Hematopoietic multipotent progenitor cell treated with erythropoietin and hydrocortisone succinate and interleukin-3 and kit ligand, for 15 days (in vitro differentiated cells): ENCODE measurements around the gene UXT.

ENCODE experiments used
- DNase-seq: peaks from one replicate; pipeline ENCODE4 v3.0.0-alpha.2; 2015; ENCODE audit warnings: low spot score

Gene UXT

DNA sequence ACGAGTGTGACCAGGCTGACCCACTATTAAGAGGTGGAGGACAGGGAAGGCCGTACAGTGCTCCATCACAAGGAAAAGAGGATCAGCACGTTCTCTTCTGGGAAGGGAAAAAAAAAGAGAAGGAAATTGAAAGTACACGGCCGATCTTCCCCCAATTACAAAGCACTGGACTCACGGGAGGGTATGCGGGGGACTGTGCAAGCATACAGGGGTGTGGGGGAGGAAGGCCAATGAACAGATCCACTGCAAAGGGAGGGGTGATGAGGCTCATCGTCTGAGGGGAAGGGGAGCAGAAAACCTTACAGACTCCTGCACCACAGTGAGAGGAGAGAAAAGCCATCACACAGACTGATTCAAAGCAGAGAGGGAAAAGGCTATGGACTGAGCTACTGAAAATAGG, 9.7 kb downstream of the UXT start:
- DNase-seq, result no peak

DNA sequence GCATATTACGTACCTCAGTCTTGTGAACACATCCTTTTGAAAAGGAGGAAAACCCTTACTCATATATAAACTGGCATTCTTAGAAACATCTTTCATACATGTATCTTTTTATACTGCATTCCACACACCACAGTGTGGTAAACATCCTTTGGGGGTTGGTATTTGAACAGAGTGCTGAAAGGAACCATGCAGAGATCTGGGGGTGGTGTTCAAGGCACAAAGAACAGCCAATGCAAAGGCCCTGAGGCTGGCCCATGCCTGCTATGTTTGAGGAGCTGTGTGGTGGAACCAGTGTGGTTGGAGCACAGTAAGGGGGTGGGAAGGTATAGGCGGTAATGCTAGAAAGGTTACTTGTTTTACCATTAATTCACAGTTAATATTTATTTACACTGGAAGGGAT, 10.6 kb downstream of the UXT start:
- no peak for DNase-seq

GRCh38 chrX:47646636-47647035, 12.3 kb downstream of the UXT start:
- DNase-seq, result no peak

GRCh38 chrX:47645530-47645929, 13.4 kb downstream of the UXT start:
- no peak for DNase-seq

DNA sequence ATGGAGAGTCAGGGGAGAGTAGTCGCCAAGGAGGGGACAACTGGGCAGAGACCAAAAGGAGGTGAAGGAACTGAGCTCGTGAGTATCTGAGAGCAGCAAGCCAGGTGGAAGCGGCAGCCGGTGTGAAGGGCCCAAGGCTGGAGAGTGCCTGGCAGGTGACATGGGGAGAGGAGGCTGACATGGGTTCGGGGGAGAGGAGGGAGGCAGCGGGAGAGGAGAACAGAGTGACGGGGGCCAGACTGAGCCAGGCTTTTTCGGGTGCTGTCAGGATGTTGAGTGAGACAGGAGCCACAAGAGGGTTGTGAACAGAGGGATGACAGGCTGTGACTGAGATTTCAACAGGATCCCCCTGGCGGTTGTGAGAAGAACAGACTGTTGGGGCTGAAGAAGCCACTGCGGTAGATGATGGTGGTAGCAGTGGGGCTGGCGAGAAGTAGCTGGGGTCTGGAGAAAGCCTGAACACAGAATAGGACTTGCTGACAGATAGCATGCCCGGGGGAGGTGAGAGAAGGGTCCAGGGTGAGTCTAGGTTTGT, 14.4 kb downstream of the UXT start:
- peak; percentile 17 for DNase-seq

GRCh38 chrX:47643926-47644325, 15.1 kb downstream of the UXT start:
- DNase-seq, result no peak

DNA sequence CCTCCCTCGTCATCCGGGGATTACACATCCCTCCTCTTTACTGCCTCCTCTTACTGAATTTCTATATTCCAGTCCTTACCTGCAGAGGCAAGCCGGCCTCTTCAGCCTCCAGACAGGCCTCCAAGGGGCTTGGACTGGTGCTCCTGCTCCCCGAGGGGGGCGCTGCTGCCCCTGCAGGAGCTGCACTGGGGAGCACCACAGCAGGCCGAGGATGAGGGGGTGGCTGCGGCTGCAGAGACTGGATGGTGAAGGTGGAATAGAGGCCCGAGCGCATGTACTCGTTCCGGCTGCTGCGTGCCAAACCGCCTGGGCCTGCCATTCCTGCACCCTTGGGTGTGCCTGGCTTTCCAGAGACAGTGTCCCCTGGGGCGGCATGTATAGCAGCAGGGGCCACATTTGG, 20.2 kb downstream of the UXT start:
- DNase-seq, result no peak

GRCh38 chrX:47637546-47638195, 21.3 kb downstream of the UXT start:
- DNase-seq, result peak; percentile 57

DNA sequence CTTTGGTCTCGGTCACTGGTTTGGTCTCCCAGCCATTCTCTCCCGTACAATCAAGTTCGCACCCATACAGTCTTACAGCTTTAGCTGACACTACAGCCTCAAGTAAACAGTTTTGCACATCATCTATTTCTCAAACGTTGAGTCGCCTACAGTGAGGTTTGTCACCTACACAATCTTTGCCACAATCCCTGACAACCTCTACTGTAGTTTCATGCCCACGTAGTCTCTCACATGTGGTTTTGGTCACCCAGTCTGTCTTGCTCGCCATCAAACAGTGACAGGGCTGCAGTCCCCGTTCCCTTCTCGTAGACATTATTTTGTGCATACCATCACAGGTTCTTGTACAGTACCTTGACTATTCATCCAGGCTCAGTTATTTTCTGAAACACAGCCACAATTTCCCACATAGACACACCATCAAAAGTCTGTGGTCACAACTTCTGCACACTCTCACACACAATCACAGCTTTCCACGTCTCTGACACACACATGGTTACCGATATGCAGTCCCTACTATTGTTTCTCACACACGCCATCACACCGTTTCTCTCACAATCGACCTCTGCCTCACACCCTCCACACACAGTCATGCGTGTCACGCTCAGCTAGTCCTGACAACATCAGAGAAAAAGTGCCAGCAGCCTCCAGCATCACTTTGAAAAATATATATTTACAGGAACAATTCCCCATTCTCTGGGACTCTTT, 24.0 kb downstream of the UXT start:
- DNase-seq, result no peak

- DNase-seq, result no peak
These were observed 25.0 kb downstream of the UXT start for GRCh38 chrX:47633689-47634590.

DNA sequence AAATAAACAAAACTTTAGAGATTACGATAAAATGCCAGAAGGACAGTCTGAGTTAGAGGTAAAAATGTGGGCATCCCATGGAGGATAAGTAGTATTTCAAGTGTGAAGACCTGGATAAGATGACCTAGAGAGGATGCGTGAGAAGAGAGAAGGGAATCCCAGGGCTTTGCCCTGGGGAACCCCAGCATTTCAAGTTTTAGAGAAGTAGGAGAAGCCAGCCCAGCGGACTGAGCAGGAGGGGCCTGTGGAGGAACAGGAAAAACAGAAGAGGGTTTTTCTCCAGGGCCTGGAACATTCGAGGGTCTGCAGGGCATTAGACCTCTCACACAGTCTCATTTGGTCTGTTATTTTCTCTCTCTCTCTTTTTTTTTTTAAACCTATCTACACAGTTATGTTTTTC, 26.3 kb downstream of the UXT start:
- no peak for DNase-seq

- no peak for DNase-seq
These were observed 27.3 kb downstream of the UXT start for GRCh38 chrX:47631676-47632075.

DNA sequence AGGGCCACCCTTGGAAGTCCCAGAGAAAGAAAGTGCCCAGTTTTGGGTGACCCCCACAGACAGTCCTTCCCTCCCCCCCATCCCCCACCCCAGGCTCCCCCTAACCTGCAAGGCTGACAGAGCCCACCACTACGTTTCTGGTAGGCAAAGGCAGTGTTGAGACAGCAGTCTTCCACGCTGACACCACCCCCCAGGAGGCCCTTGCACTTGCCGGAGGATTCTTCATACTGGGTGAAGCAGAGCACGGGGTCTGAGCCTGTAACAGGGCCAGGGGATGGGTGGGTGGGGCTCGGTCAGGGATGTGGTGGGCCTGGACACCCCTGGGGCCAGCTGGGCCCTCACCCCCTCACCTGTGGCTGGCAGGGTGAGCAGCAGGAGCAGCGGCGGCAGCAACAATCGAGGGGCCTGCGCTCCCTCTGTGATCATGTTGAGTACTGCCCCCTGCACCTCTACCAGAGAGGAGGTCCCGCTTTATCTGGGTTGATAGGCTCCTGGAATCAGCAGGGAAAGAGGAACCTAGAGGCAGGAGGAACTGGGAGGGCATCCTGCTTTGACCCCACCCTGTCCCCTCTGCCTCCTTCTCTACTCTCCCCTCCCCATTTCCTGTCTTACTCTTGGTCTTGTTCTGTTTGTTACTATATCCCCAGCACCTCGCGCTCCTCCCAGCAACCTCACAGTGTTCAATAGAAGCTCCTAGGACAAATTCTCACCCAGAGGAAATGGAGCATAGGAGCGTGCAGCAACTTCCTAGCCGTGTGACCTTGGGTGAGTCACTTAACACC, 29.4 kb downstream of the UXT start, which contains the start of gene CFP:
Gene CFP, minus strand, starts transcription at position 512 of the 782 bp plus-strand sequence. Its CDS starts 86 bp downstream, at position 426.
- no peak for DNase-seq

GRCh38 chrX:47628982-47629381, 30.0 kb downstream of the UXT start:
- DNase-seq, result no peak

GRCh38 chrX:47625365-47625764, 33.6 kb downstream of the UXT start:
- DNase-seq, result no peak

- DNase-seq, result no peak
These were observed 35.4 kb downstream of the UXT start for GRCh38 chrX:47623540-47624027.

DNA sequence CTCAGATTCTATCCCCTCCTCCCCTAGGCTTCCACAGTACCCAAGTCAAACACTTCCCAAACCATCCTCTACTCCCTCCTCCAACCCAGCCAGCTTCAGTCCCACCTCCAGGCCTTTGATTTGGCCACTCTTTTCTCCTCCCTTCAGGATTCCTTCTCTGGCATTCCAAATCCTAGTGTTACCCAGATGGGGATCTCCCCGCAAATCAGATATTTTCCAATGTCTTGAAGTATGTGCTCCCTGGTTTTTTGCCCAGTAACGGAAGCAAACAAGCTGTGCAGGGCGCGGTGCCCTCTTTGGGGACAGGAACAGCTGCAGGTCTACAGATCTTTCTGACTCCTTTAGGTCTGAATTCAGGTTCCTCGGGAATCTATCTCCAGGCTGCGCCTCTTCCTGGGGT, 37.1 kb downstream of the UXT start:
- DNase-seq, result no peak

DNA sequence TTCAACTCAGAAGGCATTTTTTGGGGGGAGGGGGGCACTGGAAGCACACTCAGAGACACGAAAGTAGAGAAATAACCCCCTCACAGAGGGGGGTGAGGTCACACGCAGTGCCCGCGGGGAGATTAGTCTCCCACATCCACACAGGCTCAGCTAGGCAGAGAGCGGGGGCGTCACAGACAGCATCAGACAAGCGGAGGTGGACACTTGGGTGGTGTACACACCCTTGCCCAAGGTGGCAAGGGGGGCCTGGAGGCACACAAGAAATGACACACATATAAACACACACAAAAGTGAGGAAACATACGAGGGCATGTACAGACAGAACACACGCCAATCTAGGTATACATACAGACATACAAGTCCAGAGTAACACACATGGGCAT, 38.7 kb downstream of the UXT start:
- no peak for DNase-seq

DNA sequence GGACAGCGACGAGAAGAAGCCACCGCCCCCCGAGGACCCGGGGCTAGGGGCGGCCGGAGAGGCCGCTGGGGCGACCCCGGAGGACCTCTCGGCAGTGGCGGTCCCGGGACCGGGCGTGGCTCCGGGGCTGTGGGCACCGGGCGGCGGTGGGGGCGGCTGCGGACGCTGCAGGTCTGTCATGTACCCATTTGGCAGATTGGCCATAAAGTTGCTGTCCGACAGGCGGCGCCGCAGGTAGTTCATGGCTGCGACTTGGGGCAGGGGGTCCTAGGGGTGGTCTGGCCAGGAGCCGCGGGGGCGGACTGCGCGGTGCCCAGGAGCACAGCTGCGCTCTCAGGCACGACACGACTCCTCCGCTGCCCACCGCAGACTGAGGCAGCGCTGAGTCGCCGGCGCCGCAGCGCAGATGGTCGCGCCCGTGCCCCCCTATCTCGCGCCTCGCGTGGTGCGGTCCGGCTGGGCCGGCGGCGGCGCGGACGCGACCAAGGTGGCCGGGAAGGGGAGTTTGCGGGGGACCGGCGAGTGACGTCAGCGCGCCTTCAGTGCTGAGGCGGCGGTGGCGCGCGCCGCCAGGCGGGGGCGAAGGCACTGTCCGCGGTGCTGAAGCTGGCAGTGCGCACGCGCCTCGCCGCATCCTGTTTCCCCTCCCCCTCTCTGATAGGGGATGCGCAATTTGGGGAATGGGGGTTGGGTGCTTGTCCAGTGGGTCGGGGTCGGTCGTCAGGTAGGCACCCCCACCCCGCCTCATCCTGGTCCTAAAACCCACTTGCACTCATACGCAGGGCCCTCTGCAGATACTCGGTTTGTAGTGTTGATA, 39.3 kb downstream of the UXT start, which contains the start of gene SYN1:
Gene SYN1, minus strand, starts transcription at position 372 of the 817 bp plus-strand sequence. Its CDS starts 129 bp downstream, at position 243.
- peak; percentile 71 for DNase-seq

DNA sequence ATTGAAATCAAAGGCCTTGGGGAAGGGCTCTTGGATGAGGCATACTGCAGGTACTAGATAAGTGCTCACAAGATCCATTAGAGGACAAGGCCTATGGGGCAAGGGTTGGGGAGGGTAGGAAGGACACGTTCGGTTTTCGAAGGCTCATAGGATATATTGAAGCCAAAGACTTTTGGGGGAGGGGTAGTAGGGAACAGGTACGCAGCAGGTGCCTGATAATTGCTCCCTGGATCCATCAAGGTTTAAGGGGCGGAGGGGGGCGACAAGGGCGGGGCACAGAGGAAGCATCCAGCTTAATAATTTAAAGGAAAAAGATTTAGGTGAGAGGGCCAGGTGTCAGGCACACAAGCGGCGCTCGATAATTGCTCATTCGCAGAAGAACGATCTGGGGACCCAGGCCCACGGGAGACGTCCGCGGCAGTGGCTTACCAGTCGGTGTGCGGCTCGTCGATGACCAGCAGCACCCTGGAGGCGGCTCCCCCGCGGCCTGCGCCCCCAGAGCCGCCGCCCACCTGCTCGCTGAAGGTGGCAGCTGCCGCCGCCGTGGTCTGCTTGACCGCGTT, 40.0 kb downstream of the UXT start:
- no peak for DNase-seq
